OCI-LY7 (cell line): ENCODE results near the gene EPN1. TPM values are rescaled to one million over a fixed set of nuclear protein-coding genes. Genes with fewer than 3 reads are reported as not detected.

Experiments
- BruUV-seq: library from RNA; stranded (reverse); fragments of 400-500 nt; replicated peaks from 2 replicates; lab custom pipeline; 2021; lab: Mats Ljungman, UMichigan
- CTCF ChIA-PET: fragments of 300-600 bp; sonication (Branson Sonifier 250); formaldehyde crosslinking; loops from one replicate; lab custom pipeline; 2022; ENCODE audit warnings: antibody characterized with exemption; ENCODE audit not compliant: unreplicated experiment; lab: Charles Lee
- POLR2A ChIA-PET: fragments of 300-600 bp; sonication (Branson Sonifier 250); formaldehyde crosslinking; loops from one replicate; lab custom pipeline; 2022; ENCODE audit warnings: antibody characterized with exemption; lab: Charles Lee
- DNase-seq: peaks from one replicate; pipeline ENCODE4 v3.0.0-alpha.2; 2015; ENCODE audit warnings: low spot score
- H2AFZ ChIP-seq: fragments of 200-600 bp; sonication (generic), shearing (Covaris generic); 2 replicates; pipeline ENCODE4 v1.6.1; 2014; ENCODE audit warnings: mild to moderate bottlenecking, antibody characterized with exemption, low read length, moderate library complexity
- H3K27ac ChIP-seq: fragments of 200-600 bp; sonication (generic); 2 replicates; pipeline ENCODE4 v1.5.1; 2014; ENCODE audit warnings: mixed run types, low read depth, mild to moderate bottlenecking, moderate library complexity, low read length, inconsistent platforms; ENCODE audit not compliant: poor library complexity, severe bottlenecking
- H3K36me3 ChIP-seq: fragments of 200-600 bp; sonication (generic); 2 replicates; pipeline ENCODE4 v1.6.1; 2014; ENCODE audit warnings: mild to moderate bottlenecking, antibody characterized with exemption, low read length, moderate library complexity, mixed read lengths; ENCODE audit not compliant: insufficient read depth
- H3K4me1 ChIP-seq: fragments of 200-600 bp; sonication (generic); 2 replicates; pipeline ENCODE4 v1.5.1; 2014; ENCODE audit warnings: mild to moderate bottlenecking, low read length; ENCODE audit not compliant: insufficient read depth, poor library complexity, severe bottlenecking
- H3K4me2 ChIP-seq: fragments of 200-600 bp; sonication (generic); 2 replicates; pipeline ENCODE4 v1.6.1; 2014; ENCODE audit warnings: mild to moderate bottlenecking, low read length
- H3K4me3 ChIP-seq: fragments of 200-600 bp; sonication (generic); 2 replicates; pipeline ENCODE4 v1.5.1; 2014; ENCODE audit warnings: mild to moderate bottlenecking, low read depth, low read length; ENCODE audit not compliant: poor library complexity, severe bottlenecking
- H3K79me2 ChIP-seq: fragments of 200-600 bp; sonication (generic); 2 replicates; pipeline ENCODE4 v1.6.1; 2016; ENCODE audit warnings: low read depth, mild to moderate bottlenecking, low read length, moderate library complexity, mixed read lengths; ENCODE audit not compliant: insufficient read depth
- H3K9me2 ChIP-seq: fragments of 200-600 bp; sonication (generic); 2 replicates; pipeline ENCODE4 v1.6.1; 2016; ENCODE audit warnings: mild to moderate bottlenecking, low read length, mixed read lengths; ENCODE audit not compliant: insufficient read depth
- H3K9me3 ChIP-seq: fragments of 200-600 bp; sonication (generic); 2 replicates; pipeline ENCODE4 v1.6.1; 2014; ENCODE audit warnings: mild to moderate bottlenecking, mixed run types, low read length, mixed read lengths
- H4K20me1 ChIP-seq: fragments of 200-600 bp; sonication (generic); 2 replicates; pipeline ENCODE4 v1.6.1; 2014; ENCODE audit warnings: mild to moderate bottlenecking, antibody characterized with exemption, low read length, moderate library complexity, mixed read lengths; ENCODE audit not compliant: insufficient read depth
- CTCF ChIP-seq: fragments of 200-600 bp; sonication (generic); conservative IDR thresholded peaks from 2 replicates; pipeline ENCODE4 v1.5.1; 2014; ENCODE audit warnings: mild to moderate bottlenecking, antibody characterized with exemption, low read length, moderate library complexity, mixed read lengths
- EZH2phosphoT487 ChIP-seq: fragments of 200-600 bp; sonication (generic); IDR thresholded peaks from 2 replicates; pipeline ENCODE4 v1.6.1; 2018; ENCODE audit warnings: low read depth, borderline replicate concordance, mild to moderate bottlenecking, mixed run types, antibody characterized with exemption, low read length, moderate library complexity, mixed read lengths
- intact Hi-C: fragments of 100-400 bp; cut with micrococcal nuclease; formaldehyde crosslinking; loops from one replicate; pipeline ENCODE4 v1.10.0; 2022; ENCODE audit not compliant: unreplicated experiment
- total RNA-seq, 2 experiments: library from RNA; depleted of rRNA in 1 of 2; stranded (reverse); fragments of >200 nt in 1 of 2; shearing (Covaris generic) in 1 of 2; gene quantifications; 2 replicates each; pipeline ENCODE4 v1.2.3, GENCODE V29; 2014 to 2022

EPN1 gene
- total RNA-seq, 2 experiments from 2014 or later, result 40.5 to 120 TPM

- CTCF ChIA-PET, result no interaction called here
- Histone ChIP-seq H3K9me2 (no peaks in the 10 kb centered on the region), H3K4me2 (peak overlapping the region; percentile 92), H2AFZ (no peak overlapping the region), H3K79me2 (peaks cover 80% of the 10 kb centered on the region), H3K9me3 (no peaks in the 10 kb centered on the region), H3K4me3 (peak overlapping the region; percentile 95), H3K36me3 (peaks cover 86% of the 10 kb centered on the region), H3K27ac (peak overlapping the region; percentile 97), H3K4me1 (peaks cover 59% of the 10 kb centered on the region), H4K20me1 (no peaks in the 10 kb centered on the region; the same call in 1 of the 2 replicates)
- TF ChIP-seq EZH2phosphoT487 (no peak), CTCF (peak; percentile 66)
- BruUV-seq, result TSS peak; percentile 61
- POLR2A ChIA-PET, result interaction anchor here (2.3 kb wide), 1 partner anchor 19 kb away, joined by 6 read pairs; no protein-coding TSS in a partner anchor
- intact Hi-C loops, result loop anchor here (5.0 kb wide), 2 partner anchors 131 to 156 kb away; partner anchors contain the start of gene NLRP11
- DNase-seq, result peak; percentile 34
Measured at GRCh38 chr19:55676383-55676782, 1.4 kb downstream of the EPN1 start.

GRCh38 chr19:55676889-55677505, 2.0 kb downstream of the EPN1 start:
- Histone ChIP-seq H3K27ac (peak overlapping the region; percentile 97), H4K20me1 (no peaks in the 10 kb centered on the region; the same call in 1 of the 2 replicates), H2AFZ (no peak overlapping the region), H3K4me1 (peaks cover 55% of the 10 kb centered on the region), H3K9me3 (no peaks in the 10 kb centered on the region), H3K79me2 (peaks cover 80% of the 10 kb centered on the region), H3K4me3 (peak overlapping the region; percentile 95), H3K9me2 (no peaks in the 10 kb centered on the region), H3K36me3 (peaks cover 86% of the 10 kb centered on the region), H3K4me2 (peak overlapping the region; percentile 92)
- CTCF ChIA-PET, result no interaction called here
- POLR2A ChIA-PET, result interaction anchor here (2.3 kb wide), 1 partner anchor 20 kb away, joined by 6 read pairs; no protein-coding TSS in a partner anchor
- no peak for DNase-seq
- no TSS peak for BruUV-seq
- intact Hi-C loops, result loop anchor here (5.0 kb wide), 2 partner anchors 130 to 155 kb away; partner anchors contain the start of gene NLRP11
- TF ChIP-seq EZH2phosphoT487 (no peak), CTCF (no peak)

GRCh38 chr19:55677572-55678028, 2.6 kb downstream of the EPN1 start:
- POLR2A ChIA-PET, result interaction anchor here (2.3 kb wide), 1 partner anchor 21 kb away, joined by 6 read pairs; no protein-coding TSS in a partner anchor
- intact Hi-C loops, result loop anchor here (2.0 to 5.0 kb wide), 3 partner anchors 23 to 155 kb away; partner anchors contain the start of genes NLRP11 and U2AF2

More at GRCh38 chr19:55677572-55678028, 2.6 kb downstream of the EPN1 start:
- H3K9me3 ChIP-seq, result no peaks in the 10 kb centered on the region
- peaks cover 55% of the 10 kb centered on the region for H3K4me1 ChIP-seq
- peaks cover 85% of the 10 kb centered on the region for H3K36me3 ChIP-seq
- BruUV-seq, result no TSS peak
- DNase-seq, result peak; percentile 50
- no peak for TF ChIP-seq CTCF
- TF ChIP-seq EZH2phosphoT487, result no peak
- peak overlapping the region; percentile 97 for H3K27ac ChIP-seq
- H3K4me2 ChIP-seq, result peak overlapping the region; percentile 92
- H2AFZ ChIP-seq, result no peak overlapping the region
- CTCF ChIA-PET, result no interaction called here
- H4K20me1 ChIP-seq, result no peaks in the 10 kb centered on the region; the same call in 1 of the 2 replicates
- peaks cover 79% of the 10 kb centered on the region for H3K79me2 ChIP-seq
- peak overlapping the region; percentile 95 for H3K4me3 ChIP-seq
- H3K9me2 ChIP-seq, result no peaks in the 10 kb centered on the region
